ENCODE data around the gene PCSK9. TPM values are rescaled to one million over a fixed set of nuclear protein-coding genes. Genes with fewer than 3 reads are reported as not detected.

The PCSK9 gene
- total RNA-seq, 1 experiment from 2014 or later: not detected

DNA sequence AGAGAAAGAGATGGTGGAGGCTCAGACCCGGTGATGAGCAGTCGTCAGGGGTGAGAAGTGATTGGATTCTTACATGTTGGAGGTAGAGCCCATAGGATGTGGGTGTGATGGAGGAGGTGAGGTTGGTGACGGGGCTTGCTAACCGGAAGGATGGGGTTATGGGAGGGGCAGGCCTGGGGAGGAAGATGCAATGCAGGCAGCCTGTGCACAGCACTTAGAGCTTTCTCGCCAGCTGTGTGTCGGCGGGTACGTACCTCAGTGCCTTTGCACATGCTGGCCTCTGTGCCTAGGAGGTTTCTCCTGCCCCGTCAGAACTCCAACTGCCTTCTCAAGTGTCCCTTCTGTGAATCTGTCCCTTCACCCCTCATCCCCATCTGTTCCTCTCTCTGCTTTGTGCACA lies 43.5 kb upstream of the PCSK9 start:
- no peak overlapping the region for H3K27ac ChIP-seq (ENCODE audit: low read length)

DNA sequence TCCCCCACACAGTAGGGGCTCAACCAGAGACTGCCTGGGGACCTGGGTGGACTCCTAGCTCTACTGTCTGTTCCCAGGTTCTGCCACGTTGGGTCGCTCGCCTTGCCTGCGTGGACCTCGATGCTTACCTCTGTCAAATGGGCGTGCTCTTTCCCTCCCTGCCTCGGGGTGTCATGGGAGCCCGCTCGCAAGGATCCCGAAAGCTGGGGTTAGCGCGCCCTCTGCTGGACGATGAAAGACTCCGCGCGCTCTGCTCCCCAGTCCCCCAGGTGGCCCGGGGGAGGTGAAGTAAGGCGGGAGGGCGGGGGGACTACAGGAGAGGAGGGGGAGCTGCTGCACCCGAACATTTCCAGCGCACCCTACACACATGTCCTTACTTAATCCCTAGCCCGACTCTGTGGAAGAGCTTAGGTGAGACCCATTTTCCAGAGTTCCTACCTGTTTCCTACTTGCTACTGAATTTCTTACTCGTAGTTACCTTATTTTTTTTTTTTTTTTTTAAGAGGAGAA lies 42.9 kb upstream of the PCSK9 start:
- Histone ChIP-seq H2AFZ (ENCODE audit: low read length) (no peak overlapping the region), H3K4me1 (ENCODE audit: low read length) (peaks cover 8% of the 10 kb centered on the region), H3K9me3 (ENCODE audit: low read length) (no peaks in the 10 kb centered on the region), H3K27me3 (ENCODE audit: low read length) (no peaks in the 10 kb centered on the region), H3K9ac (ENCODE audit: low read length) (no peak overlapping the region), H3K4me2 (ENCODE audit: low read depth, low read length, poor library complexity, severe bottlenecking) (no peak overlapping the region), H3K36me3 (ENCODE audit: insufficient read depth, low read length) (no peaks in the 10 kb centered on the region), H4K20me1 (ENCODE audit: insufficient read depth, low read depth, low read length) (no peaks in the 10 kb centered on the region), H3K27ac (ENCODE audit: low read length) (no peak overlapping the region), H3K4me3 (ENCODE audit: low read length) (no peak overlapping the region), H3K79me2 (ENCODE audit: low read length) (no peaks in the 10 kb centered on the region), H3K9me2 (replicated peaks; ENCODE audit: insufficient read depth, low read length) (no peaks in the 10 kb centered on the region)
- DNase-seq: peak; percentile 94

More for the DNA sequence above, 43.5 kb upstream of the PCSK9 start:
- no peak overlapping the region for H3K9ac ChIP-seq (ENCODE audit: low read length)
- H4K20me1 ChIP-seq (ENCODE audit: insufficient read depth, low read depth, low read length): no peaks in the 10 kb centered on the region
- peaks cover 8% of the 10 kb centered on the region for H3K4me1 ChIP-seq (ENCODE audit: low read length)
- H2AFZ ChIP-seq (ENCODE audit: low read length): no peak overlapping the region
- H3K79me2 ChIP-seq (ENCODE audit: low read length): no peaks in the 10 kb centered on the region
- no peak overlapping the region for H3K4me2 ChIP-seq (ENCODE audit: low read depth, low read length, poor library complexity, severe bottlenecking)
- DNase-seq: no peak
- no peaks in the 10 kb centered on the region for H3K9me3 ChIP-seq (ENCODE audit: low read length)
- no peaks in the 10 kb centered on the region for H3K36me3 ChIP-seq (ENCODE audit: insufficient read depth, low read length)
- H3K9me2 ChIP-seq (replicated peaks; ENCODE audit: insufficient read depth, low read length): no peaks in the 10 kb centered on the region
- no peak overlapping the region for H3K4me3 ChIP-seq (ENCODE audit: low read length)
- H3K27me3 ChIP-seq (ENCODE audit: low read length): no peaks in the 10 kb centered on the region

DNA sequence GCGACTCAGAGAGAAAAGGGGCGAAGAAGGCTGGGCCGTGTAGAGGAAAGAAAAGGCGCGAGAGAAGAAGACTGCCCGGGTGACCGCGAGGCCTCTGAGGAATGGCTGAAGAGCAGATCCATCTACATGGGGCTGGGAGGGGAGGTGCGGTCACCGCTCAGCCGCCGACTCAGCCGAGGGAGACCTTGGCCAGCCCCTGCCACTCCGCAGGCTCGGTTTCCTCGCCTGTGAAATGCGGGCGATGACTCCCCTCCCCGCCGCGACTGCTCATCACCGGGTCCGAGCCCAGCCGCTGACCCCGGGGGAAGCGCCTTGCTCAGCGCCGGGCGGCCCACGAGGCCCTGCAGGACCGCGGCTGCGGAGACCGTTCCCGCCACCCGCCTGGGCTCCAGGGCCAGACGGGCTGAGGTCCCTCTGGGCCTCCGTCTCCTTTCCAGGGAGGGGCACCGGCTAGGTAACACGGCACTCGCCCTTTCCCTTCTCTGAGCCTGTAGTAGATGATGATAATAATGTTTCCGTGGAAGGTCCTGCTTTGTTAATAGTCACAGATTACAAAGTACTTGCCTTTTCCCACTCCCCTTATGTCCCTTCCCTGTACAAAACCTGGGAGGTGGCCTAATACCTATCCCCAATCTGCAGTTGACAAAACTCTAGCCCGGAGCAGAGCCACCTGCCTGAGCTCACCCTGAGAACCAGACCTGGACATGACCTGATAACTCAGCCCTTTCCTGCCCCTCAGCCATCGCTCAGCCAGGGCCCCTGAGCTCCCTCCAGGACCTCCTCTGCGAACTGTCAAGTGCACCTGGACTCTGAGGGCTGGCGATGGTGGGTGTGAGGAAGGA lies 42.3 kb upstream of the PCSK9 start:
- no peaks in the 10 kb centered on the region for H3K79me2 ChIP-seq (ENCODE audit: low read length)
- DNase-seq: no peak
- H2AFZ ChIP-seq (ENCODE audit: low read length): no peak overlapping the region
- H3K9me3 ChIP-seq (ENCODE audit: low read length): no peaks in the 10 kb centered on the region
- peaks cover 8% of the 10 kb centered on the region for H3K4me1 ChIP-seq (ENCODE audit: low read length)
- no peak overlapping the region for H3K27ac ChIP-seq (ENCODE audit: low read length)
- H3K9ac ChIP-seq (ENCODE audit: low read length): no peak overlapping the region
- H3K36me3 ChIP-seq (ENCODE audit: insufficient read depth, low read length): no peaks in the 10 kb centered on the region
- H3K9me2 ChIP-seq (replicated peaks; ENCODE audit: insufficient read depth, low read length): no peaks in the 10 kb centered on the region
- no peaks in the 10 kb centered on the region for H3K27me3 ChIP-seq (ENCODE audit: low read length)
- no peak overlapping the region for H3K4me3 ChIP-seq (ENCODE audit: low read length)
- H3K4me2 ChIP-seq (ENCODE audit: low read depth, low read length, poor library complexity, severe bottlenecking): no peak overlapping the region
- H4K20me1 ChIP-seq (ENCODE audit: insufficient read depth, low read depth, low read length): no peaks in the 10 kb centered on the region

DNA sequence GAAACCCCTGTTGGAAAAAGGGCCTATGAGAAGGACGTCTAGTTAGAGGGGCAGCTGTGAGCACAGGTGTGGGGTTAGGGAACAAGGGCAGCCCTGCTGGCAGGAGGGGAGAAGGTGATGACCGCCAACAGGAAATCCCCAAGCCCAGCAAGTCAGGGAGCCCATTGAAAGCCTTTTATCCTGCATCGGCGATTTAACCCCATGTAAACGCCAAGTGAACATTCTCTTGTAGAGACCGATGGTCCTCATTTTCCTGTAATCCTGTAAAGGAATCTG lies 41.7 kb upstream of the PCSK9 start:
- Histone ChIP-seq H3K4me1 (ENCODE audit: low read length) (peaks cover 8% of the 10 kb centered on the region), H2AFZ (ENCODE audit: low read length) (no peak overlapping the region), H3K27ac (ENCODE audit: low read length) (no peak overlapping the region), H3K4me2 (ENCODE audit: low read depth, low read length, poor library complexity, severe bottlenecking) (no peak overlapping the region), H3K9me3 (ENCODE audit: low read length) (no peaks in the 10 kb centered on the region), H3K27me3 (ENCODE audit: low read length) (no peaks in the 10 kb centered on the region), H3K79me2 (ENCODE audit: low read length) (no peaks in the 10 kb centered on the region), H3K9me2 (replicated peaks; ENCODE audit: insufficient read depth, low read length) (no peaks in the 10 kb centered on the region), H3K4me3 (ENCODE audit: low read length) (no peak overlapping the region), H4K20me1 (ENCODE audit: insufficient read depth, low read depth, low read length) (no peaks in the 10 kb centered on the region), H3K9ac (ENCODE audit: low read length) (no peak overlapping the region), H3K36me3 (ENCODE audit: insufficient read depth, low read length) (no peaks in the 10 kb centered on the region)
- DNase-seq: no peak

DNA sequence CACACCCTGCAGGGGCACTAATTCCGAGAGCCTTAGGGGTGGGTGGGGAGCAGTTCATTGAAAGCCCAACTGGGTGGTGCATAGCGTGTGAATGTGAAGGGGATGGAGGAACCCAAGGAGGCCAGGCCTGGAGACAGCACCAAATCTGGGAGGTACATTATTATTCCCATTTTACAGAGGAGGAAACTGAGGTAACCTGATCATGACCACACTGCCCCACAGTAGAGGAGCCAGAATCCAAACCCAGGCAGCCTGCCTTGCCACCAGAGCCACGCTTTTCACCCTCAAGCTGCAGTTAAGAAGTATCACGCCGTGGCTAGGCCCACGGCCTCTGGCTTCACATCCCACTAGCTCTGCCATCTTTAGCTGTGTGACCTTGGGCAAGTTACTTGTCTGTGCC lies 41.2 kb upstream of the PCSK9 start:
- DNase-seq: no peak
- no peaks in the 10 kb centered on the region for H3K27me3 ChIP-seq (ENCODE audit: low read length)

DNA sequence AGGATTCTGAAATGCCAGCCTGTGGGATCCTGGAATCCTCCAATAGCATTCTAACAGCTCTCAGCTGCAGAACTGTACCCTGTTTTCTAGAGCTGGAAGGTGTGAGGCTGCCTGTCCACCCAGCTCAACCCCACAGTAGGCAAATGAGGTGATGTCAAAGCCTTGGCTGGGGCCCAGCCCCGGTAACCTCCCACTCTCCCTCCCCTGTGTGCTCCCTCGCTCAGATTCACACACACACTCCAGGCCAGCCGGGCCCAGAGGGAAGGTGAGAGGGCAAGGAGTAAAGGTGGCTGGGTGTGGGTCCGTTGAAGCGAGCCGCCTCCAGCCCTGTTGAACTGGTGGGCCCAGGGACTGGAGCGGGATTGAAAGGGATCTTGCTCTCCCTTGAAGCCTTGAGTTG lies 40.7 kb upstream of the PCSK9 start, which contains the start of gene BSND:
TSS of gene BSND (plus strand) at position 257 of the 400 bp plus-strand sequence. CDS start 254 bp downstream, outside the sequence.
- Histone ChIP-seq H3K4me2 (ENCODE audit: low read depth, low read length, poor library complexity, severe bottlenecking) (no peak within 1 kb of the TSS), H3K9me3 (ENCODE audit: low read length) (no peaks in the 10 kb centered on the region), H4K20me1 (ENCODE audit: insufficient read depth, low read depth, low read length) (no peaks in the 10 kb centered on the region), H3K27me3 (ENCODE audit: low read length) (no peaks in the 10 kb centered on the region), H3K9me2 (replicated peaks; ENCODE audit: insufficient read depth, low read length) (no peaks in the 10 kb centered on the region), H3K4me3 (ENCODE audit: low read length) (no peak within 1 kb of the TSS), H3K36me3 (ENCODE audit: insufficient read depth, low read length) (no peaks in the 10 kb centered on the region), H3K9ac (ENCODE audit: low read length) (no peak within 1 kb of the TSS), H3K79me2 (ENCODE audit: low read length) (no peaks in the 10 kb centered on the region), H2AFZ (ENCODE audit: low read length) (no peak within 1 kb of the TSS), H3K27ac (ENCODE audit: low read length) (no peak within 1 kb of the TSS), H3K4me1 (ENCODE audit: low read length) (peaks cover 8% of the 10 kb centered on the region)
- peak; percentile 56 for DNase-seq

More for the DNA sequence above, 41.2 kb upstream of the PCSK9 start:
- H3K27ac ChIP-seq (ENCODE audit: low read length): no peak overlapping the region
- H3K9ac ChIP-seq (ENCODE audit: low read length): no peak overlapping the region
- H3K9me3 ChIP-seq (ENCODE audit: low read length): no peaks in the 10 kb centered on the region
- H3K4me3 ChIP-seq (ENCODE audit: low read length): no peak overlapping the region
- no peaks in the 10 kb centered on the region for H3K36me3 ChIP-seq (ENCODE audit: insufficient read depth, low read length)
- H4K20me1 ChIP-seq (ENCODE audit: insufficient read depth, low read depth, low read length): no peaks in the 10 kb centered on the region
- H2AFZ ChIP-seq (ENCODE audit: low read length): no peak overlapping the region
- H3K4me1 ChIP-seq (ENCODE audit: low read length): peaks cover 8% of the 10 kb centered on the region
- no peaks in the 10 kb centered on the region for H3K79me2 ChIP-seq (ENCODE audit: low read length)
- H3K9me2 ChIP-seq (replicated peaks; ENCODE audit: insufficient read depth, low read length): no peaks in the 10 kb centered on the region
- no peak overlapping the region for H3K4me2 ChIP-seq (ENCODE audit: low read depth, low read length, poor library complexity, severe bottlenecking)

DNA sequence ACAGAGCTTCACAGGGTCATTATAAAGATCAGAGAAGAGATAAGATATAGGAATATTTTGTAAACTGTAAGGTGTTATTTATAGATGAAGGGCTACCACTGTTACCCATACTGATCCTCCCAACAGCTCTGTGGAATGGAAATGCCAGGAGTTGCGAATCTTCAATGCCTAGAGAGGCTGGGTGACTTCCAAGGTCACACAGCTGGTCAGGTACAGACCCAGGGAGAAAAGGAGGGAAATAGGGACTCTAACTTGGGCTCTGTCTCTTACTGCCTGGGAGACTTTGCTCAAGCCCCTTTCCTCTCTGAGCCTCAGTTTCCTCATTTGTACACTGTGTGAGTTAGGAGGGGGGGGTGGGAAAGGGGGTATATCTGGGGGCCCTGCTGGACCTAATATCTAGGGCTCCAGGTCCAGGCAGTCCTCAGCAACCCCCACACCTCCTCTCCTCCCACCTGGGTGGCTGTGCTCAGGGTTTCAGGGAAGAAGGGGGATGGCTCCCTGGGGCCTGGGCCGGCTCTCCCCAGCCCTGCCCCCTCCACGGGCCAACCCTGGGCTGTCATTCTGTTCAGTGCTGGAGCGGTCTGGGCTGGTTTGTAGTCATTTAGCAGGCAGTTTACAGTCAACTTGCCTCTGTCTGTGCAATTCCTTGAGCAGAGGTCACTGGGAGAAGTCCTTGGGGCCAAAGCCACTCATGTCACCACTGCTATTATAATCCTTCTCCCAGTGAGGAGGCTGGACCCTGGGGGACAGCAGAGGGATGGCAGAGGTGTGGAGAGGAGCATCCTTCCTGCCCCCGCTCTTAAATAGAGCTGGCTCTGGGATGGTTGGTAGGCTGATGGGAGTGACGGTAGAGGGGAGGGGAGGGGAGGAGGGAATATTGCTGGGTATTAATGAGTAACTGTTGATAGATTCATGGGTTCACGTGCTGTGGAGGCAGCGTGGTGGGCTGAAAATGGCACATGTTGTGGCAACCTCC lies 39.0 kb upstream of the PCSK9 start:
- Histone ChIP-seq H4K20me1 (ENCODE audit: insufficient read depth, low read depth, low read length) (no peaks in the 10 kb centered on the region), H2AFZ (ENCODE audit: low read length) (no peak overlapping the region), H3K4me2 (ENCODE audit: low read depth, low read length, poor library complexity, severe bottlenecking) (no peak overlapping the region), H3K4me1 (ENCODE audit: low read length) (peaks cover 8% of the 10 kb centered on the region), H3K9me3 (ENCODE audit: low read length) (no peaks in the 10 kb centered on the region), H3K36me3 (ENCODE audit: insufficient read depth, low read length) (no peaks in the 10 kb centered on the region), H3K9ac (ENCODE audit: low read length) (no peak overlapping the region), H3K9me2 (replicated peaks; ENCODE audit: insufficient read depth, low read length) (no peaks in the 10 kb centered on the region), H3K27ac (ENCODE audit: low read length) (no peak overlapping the region), H3K27me3 (ENCODE audit: low read length) (no peaks in the 10 kb centered on the region), H3K4me3 (ENCODE audit: low read length) (no peak overlapping the region), H3K79me2 (ENCODE audit: low read length) (no peaks in the 10 kb centered on the region)
- DNase-seq: no peak

DNA sequence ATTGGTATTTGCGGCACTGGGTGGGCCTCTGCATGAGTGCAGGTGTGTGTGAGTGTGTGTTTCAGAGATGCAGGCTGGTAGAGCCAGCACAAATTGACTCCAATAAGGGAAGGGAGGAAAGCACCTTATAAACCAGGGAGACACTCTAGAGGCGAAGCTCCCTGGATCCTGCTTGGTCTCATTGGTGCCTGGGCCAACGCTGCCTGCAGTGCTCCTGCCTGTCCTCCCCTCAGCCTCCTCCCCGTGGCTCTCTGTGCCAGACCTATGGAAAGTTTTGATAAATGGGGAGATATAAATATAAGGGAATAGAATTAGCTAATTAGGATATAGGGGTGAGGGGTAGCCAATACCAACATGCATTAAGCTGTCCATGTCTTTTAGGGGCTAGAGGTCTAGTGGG lies 38.0 kb upstream of the PCSK9 start:
- Histone ChIP-seq H2AFZ (ENCODE audit: low read length) (no peak overlapping the region), H3K9me3 (ENCODE audit: low read length) (no peaks in the 10 kb centered on the region), H3K36me3 (ENCODE audit: insufficient read depth, low read length) (no peaks in the 10 kb centered on the region), H3K79me2 (ENCODE audit: low read length) (no peaks in the 10 kb centered on the region), H3K4me2 (ENCODE audit: low read depth, low read length, poor library complexity, severe bottlenecking) (no peak overlapping the region), H3K9ac (ENCODE audit: low read length) (no peak overlapping the region), H3K27ac (ENCODE audit: low read length) (no peak overlapping the region), H3K4me3 (ENCODE audit: low read length) (no peak overlapping the region), H3K4me1 (ENCODE audit: low read length) (peaks cover 8% of the 10 kb centered on the region), H3K27me3 (ENCODE audit: low read length) (no peaks in the 10 kb centered on the region), H4K20me1 (ENCODE audit: insufficient read depth, low read depth, low read length) (no peaks in the 10 kb centered on the region), H3K9me2 (replicated peaks; ENCODE audit: insufficient read depth, low read length) (no peaks in the 10 kb centered on the region)
- no peak for DNase-seq
